RWPE2 (cell line): ENCODE measurements around the gene RAPGEF4.

ENCODE experiments used
- ATAC-seq: fragments of 200-7000 bp; cut with Tn5 transposase; 3 replicates; pipeline ENCODE4 v1.9.1; 2021; ENCODE audit warnings: low read depth
- DNase-seq: peaks from one replicate; pipeline ENCODE4 v3.0.0-alpha.2; 2020; ENCODE audit warnings: low spot score
- H3K27ac ChIP-seq: fragments of 450-650 bp; 2 replicates; pipeline ENCODE4 v1.5.1; 2017; ENCODE audit warnings: mild to moderate bottlenecking; ENCODE audit not compliant: poor library complexity, severe bottlenecking
- H3K27me3 ChIP-seq: fragments of 250-450 bp; sonication (Bioruptor Pico); 2 replicates; pipeline ENCODE4 v1.5.1; 2021; ENCODE audit warnings: mild to moderate bottlenecking, moderate library complexity; ENCODE audit not compliant: insufficient read depth, poor library complexity, severe bottlenecking
- H3K36me3 ChIP-seq: fragments of 250-450 bp; sonication (Bioruptor Pico); 2 replicates; pipeline ENCODE4 v1.5.1; 2020; ENCODE audit warnings: low read depth, mild to moderate bottlenecking, moderate library complexity
- H3K4me1 ChIP-seq: fragments of 250-450 bp; sonication (Bioruptor Pico); 2 replicates; pipeline ENCODE4 v1.5.1; 2021; ENCODE audit warnings: mild to moderate bottlenecking, moderate library complexity; ENCODE audit not compliant: insufficient read depth, poor library complexity, severe bottlenecking
- H3K4me3 ChIP-seq: fragments of 250-450 bp; sonication (Bioruptor Pico); 2 replicates; pipeline ENCODE4 v1.5.1; 2021; ENCODE audit warnings: mild to moderate bottlenecking, moderate library complexity; ENCODE audit not compliant: severe bottlenecking
- H3K9me3 ChIP-seq: fragments of 250-450 bp; sonication (Bioruptor Pico); 2 replicates; pipeline ENCODE4 v1.5.1; 2021; ENCODE audit warnings: mild to moderate bottlenecking, moderate library complexity; ENCODE audit not compliant: severe bottlenecking
- TF ChIP-seq, protein P1 (sequence below): fragments of 450-650 bp; IDR thresholded peaks from one replicate; pipeline ENCODE4 v1.5.1; 2017; ENCODE audit warnings: mild to moderate bottlenecking, moderate library complexity; ENCODE audit not compliant: poor library complexity, severe bottlenecking

RAPGEF4 gene

DNA sequence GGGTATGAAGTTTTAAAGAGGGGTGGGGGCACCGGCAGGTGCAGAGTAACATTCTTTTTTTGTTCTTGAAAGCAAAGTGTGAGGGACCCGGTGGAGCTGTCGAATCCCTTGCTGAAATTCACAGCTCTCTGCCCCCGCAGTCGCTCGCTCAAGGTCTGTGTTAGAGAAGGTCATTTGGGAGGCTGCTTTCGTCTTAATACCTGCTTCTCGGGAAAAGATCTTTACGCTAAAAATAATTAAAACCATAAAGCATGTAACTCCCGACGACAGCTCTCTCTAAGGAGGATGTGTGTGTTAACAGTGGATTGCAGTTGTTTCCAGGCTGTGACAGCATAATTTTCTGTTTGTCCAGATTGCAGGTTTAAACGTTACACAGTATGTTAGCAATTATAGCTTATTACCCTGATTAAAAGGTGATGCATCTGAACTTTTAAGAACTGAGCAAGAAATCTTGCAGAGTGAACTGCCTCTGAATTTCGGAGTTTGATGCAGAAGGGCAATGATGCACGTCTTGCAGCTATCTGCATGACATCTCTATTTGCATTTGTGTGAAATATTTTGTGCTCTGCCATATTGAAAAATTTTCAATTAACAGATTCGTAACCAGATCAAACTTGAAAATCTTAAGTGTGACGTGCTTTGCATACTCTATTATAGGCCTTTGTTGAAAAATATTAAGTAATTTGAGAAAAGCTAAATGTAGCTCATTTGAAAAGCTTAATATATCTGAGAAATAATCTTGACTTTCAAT is 954 bp downstream of the RAPGEF4 start:
- H3K27me3 ChIP-seq: peaks cover 8% of the 10 kb centered on the region
- H3K27ac ChIP-seq: no peak overlapping the region
- no peak for ATAC-seq
- no peak for DNase-seq
- H3K4me3 ChIP-seq: peak overlapping the region; percentile 44
- no peaks in the 10 kb centered on the region for H3K4me1 ChIP-seq
- H3K36me3 ChIP-seq: no peaks in the 10 kb centered on the region
- TF ChIP-seq, protein P1, sequence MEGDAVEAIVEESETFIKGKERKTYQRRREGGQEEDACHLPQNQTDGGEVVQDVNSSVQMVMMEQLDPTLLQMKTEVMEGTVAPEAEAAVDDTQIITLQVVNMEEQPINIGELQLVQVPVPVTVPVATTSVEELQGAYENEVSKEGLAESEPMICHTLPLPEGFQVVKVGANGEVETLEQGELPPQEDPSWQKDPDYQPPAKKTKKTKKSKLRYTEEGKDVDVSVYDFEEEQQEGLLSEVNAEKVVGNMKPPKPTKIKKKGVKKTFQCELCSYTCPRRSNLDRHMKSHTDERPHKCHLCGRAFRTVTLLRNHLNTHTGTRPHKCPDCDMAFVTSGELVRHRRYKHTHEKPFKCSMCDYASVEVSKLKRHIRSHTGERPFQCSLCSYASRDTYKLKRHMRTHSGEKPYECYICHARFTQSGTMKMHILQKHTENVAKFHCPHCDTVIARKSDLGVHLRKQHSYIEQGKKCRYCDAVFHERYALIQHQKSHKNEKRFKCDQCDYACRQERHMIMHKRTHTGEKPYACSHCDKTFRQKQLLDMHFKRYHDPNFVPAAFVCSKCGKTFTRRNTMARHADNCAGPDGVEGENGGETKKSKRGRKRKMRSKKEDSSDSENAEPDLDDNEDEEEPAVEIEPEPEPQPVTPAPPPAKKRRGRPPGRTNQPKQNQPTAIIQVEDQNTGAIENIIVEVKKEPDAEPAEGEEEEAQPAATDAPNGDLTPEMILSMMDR: no peak
- H3K9me3 ChIP-seq: no peaks in the 10 kb centered on the region

DNA sequence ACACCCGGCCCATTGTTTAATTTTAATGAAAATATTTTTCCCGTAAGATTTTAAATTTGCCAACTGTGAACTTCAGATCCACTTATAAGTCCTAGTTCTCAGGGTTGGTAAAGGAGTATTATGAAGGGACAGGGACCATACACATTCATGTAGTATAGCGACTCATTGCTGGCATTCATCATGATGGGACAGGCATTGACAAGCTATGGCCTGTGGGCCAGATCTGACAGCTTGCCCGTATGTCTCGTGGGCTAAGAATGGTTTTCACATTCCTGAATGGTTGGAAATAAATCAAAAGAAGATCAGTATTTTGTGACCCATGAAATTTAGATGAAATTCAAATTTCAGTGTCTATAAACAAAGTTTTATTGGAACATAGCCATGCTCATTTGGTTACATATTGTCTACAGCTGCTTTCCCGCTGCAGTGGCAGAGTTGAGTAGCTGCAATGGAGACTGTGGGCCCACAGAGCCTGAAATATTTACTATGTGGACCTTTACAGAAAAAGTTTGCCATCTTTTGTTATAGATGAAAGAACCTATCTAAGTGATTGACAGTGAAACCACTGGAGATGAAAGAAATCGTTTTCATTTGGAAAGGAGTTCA is 4.1 kb downstream of the RAPGEF4 start:
- ATAC-seq (no peak), DNase-seq (no peak)
- Histone ChIP-seq H3K27ac (no peak overlapping the region), H3K36me3 (no peaks in the 10 kb centered on the region), H3K4me1 (no peaks in the 10 kb centered on the region), H3K4me3 (no peak overlapping the region), H3K27me3 (peaks cover 8% of the 10 kb centered on the region), H3K9me3 (no peaks in the 10 kb centered on the region)
- TF ChIP-seq, protein P1: no peak

GRCh38 chr2:172740856-172741255 is 5.2 kb downstream of the RAPGEF4 start:
- H3K4me1 ChIP-seq: no peaks in the 10 kb centered on the region
- H3K9me3 ChIP-seq: no peaks in the 10 kb centered on the region
- TF ChIP-seq, protein P1: no peak
- DNase-seq: no peak
- no peak overlapping the region for H3K27ac ChIP-seq
- no peaks in the 10 kb centered on the region for H3K36me3 ChIP-seq
- no peak overlapping the region for H3K4me3 ChIP-seq
- ATAC-seq: no peak
- peaks cover 8% of the 10 kb centered on the region for H3K27me3 ChIP-seq

- DNase-seq (no peak), ATAC-seq (no peak)
- Histone ChIP-seq H3K27ac (no peak overlapping the region), H3K27me3 (no peaks in the 10 kb centered on the region), H3K4me1 (no peaks in the 10 kb centered on the region), H3K4me3 (no peak overlapping the region), H3K36me3 (no peaks in the 10 kb centered on the region), H3K9me3 (no peaks in the 10 kb centered on the region)
- TF ChIP-seq, protein P1: no peak
These were observed 7.4 kb downstream of the RAPGEF4 start for GRCh38 chr2:172742931-172743540.

DNA sequence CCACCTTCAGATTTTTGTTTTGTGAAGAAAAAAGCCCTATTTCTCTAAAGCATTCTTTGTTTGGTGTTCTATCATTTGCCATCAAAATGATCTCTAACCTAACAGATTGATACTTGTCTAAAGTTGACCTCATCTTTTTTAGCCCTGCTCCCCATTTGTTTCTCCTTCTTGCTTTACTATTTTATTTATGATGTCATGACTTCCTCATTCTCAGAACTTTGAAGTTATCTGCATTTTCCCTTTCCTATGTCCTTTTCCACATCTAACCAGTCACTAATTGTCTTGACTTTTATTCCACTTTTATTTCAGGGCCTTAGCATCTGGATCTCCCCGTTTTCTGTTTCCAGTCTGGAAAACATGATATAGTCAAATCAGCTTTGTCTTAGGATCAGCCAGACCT is 8.3 kb downstream of the RAPGEF4 start:
- DNase-seq: no peak
- Histone ChIP-seq H3K36me3 (no peaks in the 10 kb centered on the region), H3K4me3 (no peak overlapping the region), H3K27me3 (no peaks in the 10 kb centered on the region), H3K4me1 (no peaks in the 10 kb centered on the region), H3K27ac (no peak overlapping the region), H3K9me3 (no peaks in the 10 kb centered on the region)
- ATAC-seq: no peak
- TF ChIP-seq, protein P1: no peak
